GM21576 (cell line): ENCODE measurements around the gene CELA3A.
"Not testable (repeated sequence)": the region's sequence is repeated elsewhere in the genome, so short reads cannot be mapped to it uniquely, and the experiment has no call there.

Source experiments
- ATAC-seq: cut with Tn5 transposase; IDR thresholded peaks from one replicate; pipeline ENCODE4 v1.9.1; 2021; ENCODE audit warnings: mild to moderate bottlenecking, moderate library complexity; ENCODE audit not compliant: unreplicated experiment

Gene CELA3A

DNA sequence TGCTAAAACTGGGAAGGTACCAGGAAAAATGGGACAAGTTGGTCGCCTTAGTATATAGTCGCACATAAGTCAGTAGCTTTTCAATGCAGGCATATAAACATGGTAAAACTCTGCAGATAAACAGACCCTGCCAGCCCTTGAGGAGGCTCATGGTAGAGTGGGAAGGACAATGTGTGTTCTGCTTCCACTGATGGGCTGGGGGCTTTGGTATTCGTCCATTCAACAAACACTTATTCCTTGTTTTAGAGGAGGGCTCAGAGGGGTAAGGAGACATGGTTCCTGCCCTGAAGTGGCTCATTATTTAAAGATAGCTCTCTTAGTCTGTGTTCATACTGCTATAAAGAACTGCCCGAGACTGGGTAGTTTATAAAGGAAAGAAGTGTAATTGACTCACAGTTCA, 11.3 kb downstream of the CELA3A start:
- not testable (repeated sequence) for ATAC-seq

DNA sequence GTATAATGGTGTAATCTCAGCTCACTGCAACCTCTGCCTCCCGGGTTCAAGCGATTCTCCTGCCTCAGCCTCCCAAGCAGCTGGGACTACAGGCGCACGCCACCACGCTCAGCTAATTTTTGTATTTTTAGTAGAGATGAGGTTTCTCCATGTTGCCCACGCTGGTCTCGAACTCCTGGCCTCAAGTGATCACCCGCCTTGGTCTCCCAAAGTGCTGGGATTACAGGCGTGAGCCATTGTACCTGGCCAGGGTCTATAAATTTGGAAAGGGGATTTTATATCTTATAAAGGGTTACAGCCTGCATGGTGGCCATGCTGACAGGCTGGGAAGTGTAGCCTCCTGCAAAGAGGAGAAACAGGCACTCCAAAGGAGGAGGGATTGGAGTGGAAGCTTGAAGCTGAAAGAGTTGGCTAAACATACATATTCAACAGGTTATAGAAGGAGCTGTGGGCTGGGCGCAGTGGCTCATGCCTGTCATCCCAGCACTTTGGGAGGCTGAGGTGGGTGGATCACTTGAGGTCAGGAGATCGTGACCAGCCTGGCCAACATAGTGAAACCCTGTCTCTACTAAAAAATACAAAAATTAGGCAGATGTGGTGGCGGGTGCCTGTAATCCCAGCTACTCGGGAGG, 13.2 kb downstream of the CELA3A start:
- ATAC-seq, result not testable (repeated sequence)

GRCh38 chr1:22018583-22019559, 17.4 kb downstream of the CELA3A start:
- ATAC-seq, result no peak

DNA sequence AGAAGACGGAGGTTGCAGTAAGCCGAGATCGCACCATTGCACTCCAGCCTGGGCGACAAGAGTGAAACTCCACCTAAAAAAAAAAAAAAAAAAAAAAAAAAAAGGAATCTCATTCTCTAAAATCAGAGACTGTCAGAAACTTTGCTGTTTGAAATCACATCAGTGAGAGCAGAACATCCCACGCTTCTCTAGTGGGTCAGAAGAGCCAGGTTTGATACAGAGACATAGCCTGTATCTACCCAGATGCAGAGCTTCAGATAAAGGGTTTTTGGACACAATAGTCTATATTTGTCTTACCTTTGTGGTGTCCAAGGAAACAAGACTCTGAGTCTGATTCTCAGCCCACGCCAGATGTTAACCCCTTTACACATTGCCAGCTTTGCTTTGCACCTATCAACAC, 19.6 kb downstream of the CELA3A start:
- no peak for ATAC-seq

DNA sequence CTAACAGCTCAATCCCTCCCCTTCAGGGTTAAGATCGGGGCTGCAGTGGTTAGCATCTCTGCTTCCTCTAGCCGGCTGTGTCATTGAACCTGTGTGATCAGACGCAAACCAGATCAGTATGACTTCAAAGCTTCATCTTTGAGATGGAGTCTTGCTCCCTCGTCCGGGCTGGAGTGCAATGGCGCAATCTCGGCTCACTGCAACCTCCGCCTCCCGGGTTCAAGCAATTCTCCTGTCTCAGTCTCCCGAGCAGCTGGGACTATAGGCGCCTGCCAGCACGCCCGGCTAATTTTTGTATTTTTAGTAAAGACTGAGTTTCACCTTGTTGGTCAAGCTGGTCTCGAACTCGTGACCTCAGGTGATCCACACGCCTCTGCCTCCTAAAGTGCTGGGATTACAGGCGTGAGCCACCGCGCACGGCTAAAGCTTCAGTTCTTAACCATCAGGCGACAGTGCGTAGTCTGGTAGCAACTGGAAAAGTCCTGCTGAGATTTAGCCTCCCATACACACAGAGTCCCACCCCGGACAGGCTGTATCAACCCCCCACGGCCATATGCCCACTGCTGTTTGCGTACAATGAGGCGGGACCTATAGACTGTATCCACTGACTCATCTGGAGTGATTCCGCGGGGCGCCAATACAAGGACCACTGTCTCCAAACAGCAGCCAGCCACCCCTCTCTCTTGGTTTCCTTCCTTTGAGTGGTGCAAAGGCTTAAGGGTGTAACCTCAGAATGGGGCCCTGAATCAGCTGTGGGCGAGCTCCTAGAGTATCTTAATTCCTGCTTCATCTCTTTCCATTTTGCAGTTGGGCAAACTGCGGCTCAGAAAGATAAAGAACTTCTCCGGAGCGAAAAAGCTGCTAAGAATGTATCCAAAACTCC, 23.3 kb downstream of the CELA3A start:
- ATAC-seq, result peak; percentile 30

DNA sequence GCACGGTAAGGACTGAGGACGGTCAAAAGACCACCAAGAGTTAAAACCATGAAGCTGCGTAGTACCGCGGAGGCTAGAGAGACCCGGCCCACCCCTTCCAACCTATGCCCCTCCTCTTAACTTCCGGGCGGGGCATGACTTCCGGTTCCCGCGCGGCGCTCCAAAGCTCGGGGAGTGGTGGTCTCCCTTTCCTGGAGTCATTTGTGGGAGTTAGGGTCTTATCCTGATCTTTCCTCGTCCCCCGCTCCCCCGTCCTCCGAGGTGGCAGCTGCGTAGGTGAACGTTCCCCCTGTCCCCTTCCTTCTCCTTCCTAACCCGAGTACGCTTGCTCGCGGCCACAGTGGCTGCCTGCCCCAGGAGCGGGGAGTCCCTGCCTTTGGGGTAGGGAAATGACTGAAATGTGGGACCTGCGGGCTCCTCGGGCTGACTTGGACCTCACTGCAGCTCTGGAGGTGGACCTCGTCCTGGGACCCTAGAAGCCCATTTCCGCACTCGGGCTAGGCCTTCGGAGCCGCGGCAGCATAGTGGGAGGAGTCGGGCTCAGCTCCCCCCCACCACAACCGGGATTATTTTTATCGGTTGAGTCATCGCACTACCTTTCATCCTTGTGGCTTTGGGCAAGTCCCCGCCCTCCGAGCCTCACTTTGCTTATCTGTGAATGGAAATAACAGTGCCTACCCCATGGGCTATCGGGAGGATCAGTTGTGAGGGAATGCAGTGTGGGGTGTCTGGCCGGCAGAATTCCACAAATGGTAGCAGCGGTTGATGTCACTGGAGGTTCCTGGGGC, 24.1 kb downstream of the CELA3A start:
- ATAC-seq, result peak; percentile 62

GRCh38 chr1:22026924-22027289, 25.4 kb downstream of the CELA3A start:
- ATAC-seq, result no peak

GRCh38 chr1:22030057-22030456, 28.6 kb downstream of the CELA3A start:
- no peak for ATAC-seq

GRCh38 chr1:22030473-22030872, 29.0 kb downstream of the CELA3A start:
- no peak for ATAC-seq

GRCh38 chr1:22031214-22031962, 29.9 kb downstream of the CELA3A start:
- no peak for ATAC-seq

DNA sequence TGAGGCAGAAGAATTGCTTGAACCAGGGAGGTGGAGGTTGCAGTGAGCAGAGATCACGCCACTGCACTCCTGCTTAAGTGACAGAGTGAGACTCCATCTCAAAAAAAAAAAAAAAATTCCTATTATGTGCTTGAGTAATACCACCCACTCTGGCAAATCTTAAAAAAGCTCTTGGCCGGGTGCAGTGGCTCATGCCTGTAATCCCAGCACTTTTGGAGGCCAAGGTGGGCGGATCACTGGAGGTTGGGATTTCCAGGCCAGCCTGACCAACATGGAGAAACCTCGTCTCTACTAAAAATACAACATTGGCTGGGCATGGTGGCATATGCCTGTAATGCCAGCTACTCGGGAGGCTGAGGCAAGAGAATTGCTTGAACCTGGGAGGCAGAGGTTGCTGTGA, 33.4 kb downstream of the CELA3A start:
- ATAC-seq, result not testable (repeated sequence)

DNA sequence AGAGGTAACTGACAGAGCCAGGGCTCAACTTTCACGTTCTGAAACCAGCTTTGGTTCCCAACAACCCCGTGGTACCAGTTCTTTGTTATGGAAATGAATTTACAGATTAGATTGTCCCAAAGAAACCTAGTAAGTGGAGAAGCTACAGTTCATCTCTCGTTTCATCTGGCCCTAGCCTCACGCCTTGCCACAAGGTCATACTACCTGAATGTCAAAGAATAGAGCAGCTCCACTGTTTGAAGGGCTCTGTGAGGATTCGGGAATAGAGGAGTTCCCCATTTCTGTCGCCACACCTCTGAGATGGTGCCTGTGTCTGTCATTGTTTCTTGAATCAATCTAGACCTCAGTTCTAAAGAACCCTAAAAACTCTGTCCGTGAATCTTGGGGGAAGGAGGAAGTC, 36.1 kb downstream of the CELA3A start:
- ATAC-seq, result no peak

- ATAC-seq, result no peak
These were observed 36.6 kb downstream of the CELA3A start for GRCh38 chr1:22038036-22038435.

GRCh38 chr1:22039594-22040285, 38.3 kb downstream of the CELA3A start:
- ATAC-seq, result peak; percentile 92

- ATAC-seq, result no peak
These were observed 38.8 kb downstream of the CELA3A start for GRCh38 chr1:22040286-22040623.

GRCh38 chr1:22041505-22041904, 40.0 kb downstream of the CELA3A start:
- no peak for ATAC-seq

DNA sequence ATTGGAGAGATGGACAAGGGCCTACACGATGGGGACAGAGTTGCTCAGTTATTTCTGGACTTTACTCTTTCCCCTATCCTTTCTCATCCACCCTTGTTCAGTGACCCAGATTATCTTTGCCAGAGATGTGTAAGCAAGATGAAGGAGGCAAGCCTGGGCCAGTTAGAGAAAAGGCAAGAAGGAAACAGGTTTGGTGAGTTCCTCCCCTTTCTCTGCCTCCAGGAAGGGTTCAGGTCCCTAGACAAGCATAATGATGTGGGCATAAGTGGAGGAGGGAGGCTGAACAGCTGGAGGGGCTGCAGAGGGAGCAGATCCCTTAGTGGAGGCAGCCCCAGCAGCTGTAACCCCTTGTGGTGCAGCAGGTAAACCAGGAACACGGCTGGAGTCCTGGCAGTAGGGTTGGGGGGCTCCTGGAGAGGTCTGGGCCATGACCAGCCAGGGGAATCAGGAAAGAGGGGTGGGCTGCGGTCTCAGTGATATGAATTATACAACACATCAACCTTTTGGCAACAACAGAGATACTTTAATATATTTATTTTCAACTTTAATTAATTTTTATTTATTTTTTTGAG, 41.8 kb downstream of the CELA3A start:
- ATAC-seq, result no peak

GRCh38 chr1:22044690-22045420, 43.4 kb downstream of the CELA3A start:
- ATAC-seq, result no peak
